ENCODE results near the gene WDR93. TPM values are rescaled to one million over a fixed set of nuclear protein-coding genes. Genes with fewer than 3 reads are reported as not detected.

WDR93 gene
- total RNA-seq, 4 donors from 2014 or later: 0.13 to 0.42 (median 0.17) TPM; not detected in 1

- peak; percentile 94 for DNase-seq (ENCODE audit: extremely low spot score)
- Histone ChIP-seq H3K4me3 (peak within 1 kb of the TSS; percentile 49 to 65 (median 53)), H3K9me3 (no peaks in the 10 kb centered on the region), H3K4me1 (peaks cover 11 to 16% (median 14%) of the 10 kb centered on the region in 4 donors), H3K27me3 (no peaks in the 10 kb centered on the region), H3K36me3 (no peaks in the 10 kb centered on the region), H3K27ac (replicated peaks in 1 of 4) (peak within 1 kb of the TSS; percentile 28 to 59 (median 54))
- peak; percentile 43 to 61 (median 60) for TF ChIP-seq CTCF (IDR thresholded peaks at IDR 0.05)
- no peak for TF ChIP-seq EP300 (IDR thresholded peaks at IDR 0.05)
- TF ChIP-seq POLR2AphosphoS5 (IDR thresholded peaks at IDR 0.05): peak in 1 of 2 donors; percentile 78
- no peak for TF ChIP-seq POLR2A (IDR thresholded peaks at IDR 0.05; ENCODE audit: low read depth)
- WGBS: 3% methylated on average over 31 of the region's 82 CpGs
- intact Hi-C loops (cut with DNase I): loop anchor here (10.0 kb wide), 1 partner anchor 198 kb away; no protein-coding TSS in a partner anchor
Observed at GRCh38 chr15:89776274-89777072, 85.9 kb downstream of the WDR93 start, which contains the start of gene MESP2. Gene MESP2 (plus strand): TSS chr15:89776332. CDS start chr15:89776358, 26 bp downstream.

DNA sequence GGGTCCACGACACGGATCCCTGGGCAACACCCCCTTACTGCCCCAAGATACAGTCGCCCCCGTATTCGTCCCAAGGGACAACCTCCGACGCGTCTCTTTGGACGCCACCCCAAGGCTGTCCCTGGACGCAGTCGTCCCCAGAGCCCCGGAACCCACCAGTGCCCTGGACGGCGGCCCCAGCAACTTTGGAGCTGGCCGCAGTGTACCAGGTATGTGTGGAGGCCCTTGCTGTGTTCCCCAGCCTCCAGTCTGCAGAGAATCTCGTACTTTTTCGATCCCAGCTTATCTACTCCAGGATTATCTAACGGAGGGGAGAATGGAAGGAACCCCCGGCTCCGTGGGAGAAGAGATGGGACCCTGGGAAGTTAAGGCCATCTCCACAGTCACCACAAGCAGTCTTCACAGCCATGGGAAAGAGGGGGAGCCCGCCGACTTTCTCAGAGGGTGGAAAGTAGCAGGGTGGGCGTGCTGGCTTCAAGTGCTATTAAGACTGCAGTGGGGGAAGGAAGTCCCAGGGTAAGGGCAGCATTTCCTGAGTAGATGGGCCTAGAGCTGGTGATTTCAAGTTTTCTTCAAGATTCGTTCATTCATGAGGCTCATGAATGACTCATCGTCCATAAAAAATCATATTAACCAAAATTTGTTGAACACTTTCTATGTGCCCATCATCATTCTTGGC is 86.6 kb downstream of the WDR93 start:
- Histone ChIP-seq H3K27ac (replicated peaks in 1 of 4) (peak overlapping the region in 1 of 4 donors; percentile 59), H3K4me1 (peaks cover 11 to 16% (median 14%) of the 10 kb centered on the region in 4 donors), H3K4me3 (peak overlapping the region; percentile 49 to 65 (median 53)), H3K9me3 (no peaks in the 10 kb centered on the region), H3K27me3 (no peaks in the 10 kb centered on the region), H3K36me3 (no peaks in the 10 kb centered on the region)
- TF ChIP-seq POLR2AphosphoS5 (IDR thresholded peaks at IDR 0.05): no peak
- no peak for TF ChIP-seq EP300 (IDR thresholded peaks at IDR 0.05)
- no peak for TF ChIP-seq POLR2A (IDR thresholded peaks at IDR 0.05; ENCODE audit: low read depth)
- TF ChIP-seq CTCF (IDR thresholded peaks at IDR 0.05): no peak
- intact Hi-C loops (cut with DNase I): loop anchor here (10.0 kb wide), 1 partner anchor 198 kb away; no protein-coding TSS in a partner anchor
- WGBS: 78% methylated on average over 15 of the region's 25 CpGs
- no peak for DNase-seq (ENCODE audit: extremely low spot score)

GRCh38 chr15:89777782-89778380 is 87.3 kb downstream of the WDR93 start:
- Histone ChIP-seq H3K4me1 (peaks cover 11 to 16% (median 14%) of the 10 kb centered on the region in 4 donors), H3K27me3 (no peaks in the 10 kb centered on the region), H3K9me3 (no peaks in the 10 kb centered on the region), H3K36me3 (no peaks in the 10 kb centered on the region), H3K27ac (replicated peaks in 1 of 4) (no peak overlapping the region), H3K4me3 (no peak overlapping the region)
- intact Hi-C loops (cut with DNase I): loop anchor here (10.0 kb wide), 1 partner anchor 197 kb away; no protein-coding TSS in a partner anchor
- no peak for DNase-seq (ENCODE audit: extremely low spot score)
- TF ChIP-seq EP300 (IDR thresholded peaks at IDR 0.05): no peak
- 87% methylated on average over 6 of the region's 10 CpGs for WGBS

DNA sequence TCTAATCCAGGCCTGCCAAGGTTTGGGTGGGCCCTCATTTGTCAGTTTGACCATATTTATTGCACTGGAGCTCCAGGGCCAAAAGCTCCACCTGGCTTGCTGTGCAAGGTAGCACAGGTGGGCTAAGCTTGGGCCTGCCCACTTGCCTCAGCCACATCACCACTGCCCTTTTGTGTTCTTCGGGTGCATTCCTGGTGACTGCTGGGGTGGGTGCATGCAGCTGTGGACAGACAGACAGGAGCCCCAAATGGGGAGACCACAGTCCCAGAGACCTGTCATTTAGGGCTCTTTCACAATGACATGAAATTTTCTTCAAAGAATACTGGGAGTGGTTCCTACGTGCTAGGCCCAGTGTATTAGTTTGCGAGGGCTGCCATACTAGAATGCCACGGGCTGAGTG is 88.2 kb downstream of the WDR93 start:
- no peak overlapping the region for H3K4me3 ChIP-seq
- no peak overlapping the region for H3K27ac ChIP-seq (replicated peaks in 1 of 4)
- no peaks in the 10 kb centered on the region for H3K36me3 ChIP-seq
- no peak for TF ChIP-seq POLR2A (IDR thresholded peaks at IDR 0.05; ENCODE audit: low read depth)
- TF ChIP-seq POLR2AphosphoS5 (IDR thresholded peaks at IDR 0.05): no peak
- TF ChIP-seq EP300 (IDR thresholded peaks at IDR 0.05): no peak
- H3K9me3 ChIP-seq: no peaks in the 10 kb centered on the region
- intact Hi-C loops (cut with DNase I): loop anchor here (10.0 kb wide), 1 partner anchor 196 kb away; no protein-coding TSS in a partner anchor
- DNase-seq (ENCODE audit: extremely low spot score): no peak
- peaks cover 11 to 16% (median 14%) of the 10 kb centered on the region in 4 donors for H3K4me1 ChIP-seq
- WGBS: 86% methylated on average over 4 of the region's 4 CpGs
- H3K27me3 ChIP-seq: no peaks in the 10 kb centered on the region

DNA sequence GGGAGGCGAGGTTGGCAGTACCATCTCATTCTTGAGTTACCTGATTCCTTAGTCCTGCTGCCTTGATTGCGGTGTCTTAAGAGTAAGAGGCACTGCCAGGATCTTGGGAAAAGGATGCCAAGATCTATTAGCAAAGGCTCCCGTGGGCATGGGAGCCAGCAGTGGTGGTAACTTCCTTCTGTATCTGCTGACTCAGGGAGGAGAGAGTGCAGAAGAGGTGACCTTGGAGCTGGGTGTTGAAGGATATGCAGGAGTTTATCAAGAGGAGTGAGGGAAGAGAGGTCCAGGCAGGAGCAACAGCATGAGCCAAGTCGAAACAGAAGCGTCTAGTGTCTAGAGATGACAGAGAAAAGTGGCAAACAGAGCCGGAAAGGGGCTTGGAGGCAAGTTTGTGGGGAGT is 90.0 kb downstream of the WDR93 start:
- no peaks in the 10 kb centered on the region for H3K36me3 ChIP-seq
- 87% methylated on average over 6 of the region's 6 CpGs for WGBS
- no peak for TF ChIP-seq POLR2A (IDR thresholded peaks at IDR 0.05; ENCODE audit: low read depth)
- TF ChIP-seq CTCF (IDR thresholded peaks at IDR 0.05): no peak
- H3K4me3 ChIP-seq: no peak overlapping the region
- no peak overlapping the region for H3K27ac ChIP-seq (replicated peaks in 1 of 4)
- DNase-seq (ENCODE audit: extremely low spot score): no peak
- H3K9me3 ChIP-seq: no peaks in the 10 kb centered on the region
- no peaks in the 10 kb centered on the region for H3K27me3 ChIP-seq
- H3K4me1 ChIP-seq: peaks cover 11 to 15% (median 14%) of the 10 kb centered on the region in 4 donors
- intact Hi-C loops (cut with DNase I): no loop called here

All from esophagus muscularis mucosa (tissue), 4 donors.